Testis (tissue), 2 donors: Measurements from ENCODE around the gene LYSMD2.

Experiments
- CTCF ChIP-seq, 3 experiments: fragments of 450-650 bp in 2 of 3; fragments of 200-600 bp in 1 of 3; sonication (generic) in 1 of 3; IDR thresholded peaks; one replicate each; pipeline ENCODE4 v1.5.1; 2016 to 2019; ENCODE audit warnings: antibody characterized with exemption in 3 of 3, mild to moderate bottlenecking in 2 of 3, moderate library complexity in 1 of 3
- POLR2A ChIP-seq: fragments of 450-650 bp; IDR thresholded peaks from one replicate; pipeline ENCODE4 v1.6.1; 2017; ENCODE audit warnings: antibody characterized with exemption, mild to moderate bottlenecking, moderate library complexity

GRCh38 chr15:51751697-51752683, 14.5 kb upstream of the LYSMD2 start:
- TF ChIP-seq CTCF (IDR thresholded peaks at IDR 0.05) (no peak), POLR2A (no peak)
